Heart right ventricle (tissue), 16 donors: ENCODE data around the gene CFAP299. TPM values are rescaled to one million over a fixed set of nuclear protein-coding genes. Genes with fewer than 3 reads are reported as not detected.

Experiments used
- ATAC-seq, 8 donors: fragments of 200-7000 bp; cut with Tn5 transposase; one replicate each; pipeline ENCODE4 v1.9.1; 2020; ENCODE audit warnings: mild to moderate bottlenecking in 8 of 8, moderate library complexity in 8 of 8, moderate number of reproducible peaks in 1 of 8
- DNase-seq, 2 donors: peaks; one replicate each; pipeline ENCODE4 v3.0.0-alpha.2; 2020
- H3K27ac ChIP-seq, 10 donors: fragments of 200-600 bp; sonication (generic) in 2 of 10; one replicate each; pipeline versions ENCODE4 v1.5.0 to v1.8.0; 2020 to 2022; ENCODE audit warnings: mild to moderate bottlenecking in 3 of 10
- H3K27me3 ChIP-seq, 7 donors: fragments of 200-600 bp; one replicate each; pipeline ENCODE4 v1.8.0; 2021 to 2022; ENCODE audit warnings: mild to moderate bottlenecking in 2 of 7
- H3K36me3 ChIP-seq, 9 donors: fragments of 200-600 bp; sonication (generic) in 1 of 9; one replicate each; pipeline versions ENCODE4 v1.5.0 to v1.8.0; 2020 to 2022; ENCODE audit warnings: mild to moderate bottlenecking in 2 of 9
- H3K4me1 ChIP-seq, 9 donors: fragments of 200-600 bp; sonication (generic) in 1 of 9; one replicate each; pipeline versions ENCODE4 v1.5.0 to v1.8.0; 2020 to 2022; ENCODE audit warnings: mild to moderate bottlenecking in 4 of 9
- H3K4me3 ChIP-seq, 10 donors: fragments of 200-600 bp; sonication (generic) in 2 of 10; one replicate each; pipeline versions ENCODE4 v1.5.0 to v1.8.0; 2020 to 2022; ENCODE audit warnings: mild to moderate bottlenecking in 7 of 10, moderate library complexity in 2 of 10
- H3K9me3 ChIP-seq, 11 donors: fragments of 200-600 bp in 10 of 11; sonication (generic) in 2 of 11; one replicate each; pipeline versions ENCODE4 v1.5.0 to v1.8.0; 2013 to 2022; ENCODE audit warnings: mild to moderate bottlenecking in 2 of 11, control low read depth in 1 of 11, moderate library complexity in 1 of 11
- CTCF ChIP-seq, 9 donors: fragments of 200-600 bp; sonication (generic) in 2 of 9; IDR thresholded peaks; one replicate each; pipeline versions ENCODE4 v1.5.0 to v1.8.0; 2021 to 2022; ENCODE audit warnings: antibody characterized with exemption in 9 of 9, mild to moderate bottlenecking in 5 of 9, moderate library complexity in 1 of 9
- WGBS, 2 donors: extraction: QIAGEN DNeasy Blood & Tissue Kit; methylation state at CpG; one replicate each; pipeline ENCODE4 v1.1.7; 2013; ENCODE audit warnings: inconsistent platforms in 1 of 2; 5-methylcytosine and 5-hydroxymethylcytosine counted together
- intact Hi-C, 10 donors: fragments of 100-400 bp; cut with DNase I; formaldehyde crosslinking; loops; one replicate each; pipeline versions ENCODE4 v1.11.1 to v1.14.2; 2022
- polyA plus RNA-seq, 2 donors: library from polyadenylated mRNA; stranded (reverse); fragments of 200-250 nt; gene quantifications; one replicate each; pipeline ENCODE4 v1.2.3, GENCODE V29; 2013
- total RNA-seq, 10 donors: library from RNA; stranded (reverse); fragmentation: NEBNext Ultra II Directional in 3 of 10; extraction: Animal tissue kit (Norgen Biotek cat#: 25700) in 3 of 10; gene quantifications; one replicate each; pipeline versions ENCODE4 v1.2.1 to v1.2.4, GENCODE V29; 2021 to 2023
- donor health status: Arrhythmogenic right ventricular cardiomyopathy.
- donor health status: ischemic (EF 13 %, LVEDD 7.1; RV severe dilation, severe dysfunction).
- donor health status: healthy with polysubstance abuse.
- donor health status: DM: no; HTN: yes; CAD: no.
- donor health status: DM: no; HTN: no; CAD: no.
- donor health status: ischemic (EF 25% LVEDD 6.9; RV normal size, moderate dysfunction).
- donor health status: ischemic (EF 25% LVEDD 5.7; RV mildly dilated, moderate dysfunction).
- donor health status: healthy.
- donor health status: DM: yes; HTN: yes; CAD: no.
- donor health status: Ischemic cardiomyopathy.
- donor health status: ischemic (EF 35%, LVEDD 5.7; RV mildly dilated, moderate dysfunction).
- donor health status: nonischemic (EF 11% LVEDD 7.7; RV severe dilation, severe dysfunction).
- donor health status: DM: yes; HTN: yes; CAD: no.
- donor health status: PGD.
- donor health status: ischemic (EF 29% LVEDD 5.4; RV normal size, mild dysfunction).
- donor health status: nonischemic (EF 23%, LVEDD 6.1; RV moderate dilation, normal function).

The CFAP299 gene
- total and polyA plus RNA-seq, 12 donors: 0.93 TPM; not detected in 11

- no peaks in the 10 kb centered on the region for H3K36me3 ChIP-seq
- no peaks in the 10 kb centered on the region for H3K9me3 ChIP-seq
- no peak overlapping the region for H3K4me3 ChIP-seq
- WGBS, 2 donors: 47 to 54% methylated on average over 4 of the region's 4 CpGs
- DNase-seq (no peak), ATAC-seq (no peak)
- H3K27ac ChIP-seq: no peak overlapping the region
- peaks cover 0 to 14% (median 5%) of the 10 kb centered on the region in 7 donors for H3K27me3 ChIP-seq
- intact Hi-C loops: no loop called here
- TF ChIP-seq CTCF (IDR thresholded peaks at IDR 0.05): no peak
- H3K4me1 ChIP-seq: no peaks in the 10 kb centered on the region
These were observed 27.1 kb upstream of the CFAP299 start for GRCh38 chr4:80308466-80308822.

GRCh38 chr4:80309294-80310004 lies 26.1 kb upstream of the CFAP299 start:
- 70% methylated on average over 5 of the region's 5 CpGs for WGBS, 2 donors
- Histone ChIP-seq H3K36me3 (no peaks in the 10 kb centered on the region), H3K9me3 (no peaks in the 10 kb centered on the region), H3K4me1 (no peaks in the 10 kb centered on the region), H3K27ac (no peak overlapping the region), H3K4me3 (no peak overlapping the region), H3K27me3 (peaks cover 0 to 14% (median 5%) of the 10 kb centered on the region in 7 donors)
- DNase-seq: no peak
- TF ChIP-seq CTCF (IDR thresholded peaks at IDR 0.05): no peak
- no peak for ATAC-seq
- intact Hi-C loops: no loop called here

- WGBS, 2 donors: 92% methylated on average over 3 of the region's 3 CpGs
- Histone ChIP-seq H3K4me3 (no peak overlapping the region), H3K27me3 (peaks cover 0 to 17% (median 6%) of the 10 kb centered on the region in 7 donors), H3K9me3 (no peaks in the 10 kb centered on the region), H3K4me1 (no peaks in the 10 kb centered on the region), H3K27ac (no peak overlapping the region), H3K36me3 (no peaks in the 10 kb centered on the region)
- TF ChIP-seq CTCF (IDR thresholded peaks at IDR 0.05): no peak
- DNase-seq (no peak), ATAC-seq (no peak)
- intact Hi-C loops: no loop called here
These were observed 24.4 kb upstream of the CFAP299 start for GRCh38 chr4:80311130-80311529.

GRCh38 chr4:80312124-80312523 lies 23.4 kb upstream of the CFAP299 start:
- Histone ChIP-seq H3K27me3 (peaks cover 0 to 17% (median 6%) of the 10 kb centered on the region in 7 donors), H3K9me3 (no peaks in the 10 kb centered on the region), H3K27ac (no peak overlapping the region), H3K36me3 (no peaks in the 10 kb centered on the region), H3K4me1 (no peaks in the 10 kb centered on the region), H3K4me3 (no peak overlapping the region)
- no peak for TF ChIP-seq CTCF (IDR thresholded peaks at IDR 0.05)
- intact Hi-C loops: no loop called here
- DNase-seq: no peak
- WGBS, 2 donors: 79 to 81% methylated on average over 1 of the region's 1 CpG
- ATAC-seq: no peak
